ENCODE measurements around the gene RASSF8. TPM values are rescaled to one million over a fixed set of nuclear protein-coding genes. Genes with fewer than 3 reads are reported as not detected.

Gene RASSF8
- total RNA-seq, 4 donors from 2014 or later: 32.0 to 79.5 (median 50.8) TPM

GRCh38 chr12:26010293-26010821 lies 51.9 kb downstream of the RASSF8 start:
- TF ChIP-seq CTCF (IDR thresholded peaks at IDR 0.05): no peak
- no peak for ATAC-seq (ENCODE audit: low FRiP score)

GRCh38 chr12:26011099-26011498 lies 52.6 kb downstream of the RASSF8 start:
- peak; percentile 83 for ATAC-seq (ENCODE audit: low FRiP score)
- TF ChIP-seq CTCF (IDR thresholded peaks at IDR 0.05): no peak
- DNase-seq (ENCODE audit: low spot score): no peak

More at GRCh38 chr12:26010293-26010821, 51.9 kb downstream of the RASSF8 start:
- no peak for DNase-seq (ENCODE audit: low spot score)

- DNase-seq (ENCODE audit: low spot score): no peak
- no peak for TF ChIP-seq CTCF (IDR thresholded peaks at IDR 0.05)
- no peak for ATAC-seq (ENCODE audit: low FRiP score)
These were observed 55.6 kb downstream of the RASSF8 start for GRCh38 chr12:26014085-26014484.

- DNase-seq (ENCODE audit: low spot score): no peak
- no peak for ATAC-seq (ENCODE audit: low FRiP score)
- TF ChIP-seq CTCF (IDR thresholded peaks at IDR 0.05): no peak
These were observed 58.0 kb downstream of the RASSF8 start for GRCh38 chr12:26016516-26016915.

- no peak for ATAC-seq (ENCODE audit: low FRiP score)
- no peak for DNase-seq (ENCODE audit: low spot score)
- no peak for TF ChIP-seq CTCF (IDR thresholded peaks at IDR 0.05)
These were observed 59.2 kb downstream of the RASSF8 start for GRCh38 chr12:26017484-26018211.

- TF ChIP-seq CTCF (IDR thresholded peaks at IDR 0.05): no peak
- DNase-seq (ENCODE audit: low spot score): no peak
- ATAC-seq (ENCODE audit: low FRiP score): peak; percentile 37
These were observed 60.4 kb downstream of the RASSF8 start for GRCh38 chr12:26018926-26019325.

GRCh38 chr12:26021534-26021933 lies 63.1 kb downstream of the RASSF8 start:
- TF ChIP-seq CTCF (IDR thresholded peaks at IDR 0.05): no peak
- DNase-seq (ENCODE audit: low spot score) (no peak), ATAC-seq (ENCODE audit: low FRiP score) (no peak)

All from omental fat pad (tissue), 4 donors.